HG02884 (cell line): ENCODE measurements around the gene MRPS6.

ENCODE experiments used
- ATAC-seq: cut with Tn5 transposase; IDR thresholded peaks from one replicate; pipeline ENCODE4 v1.9.1; 2021; ENCODE audit warnings: mild to moderate bottlenecking, moderate library complexity; ENCODE audit not compliant: unreplicated experiment

The MRPS6 gene

GRCh38 chr21:34073032-34073748 lies at the start of gene MRPS6, which contains the start of gene SLC5A3:
Gene MRPS6 (plus strand): TSS chr21:34073578. CDS start chr21:34073701, 123 bp downstream.
Gene SLC5A3 (plus strand): TSS chr21:34073578. CDS start chr21:34095199, 21,621 bp downstream.
- ATAC-seq, result peak; percentile 72

DNA sequence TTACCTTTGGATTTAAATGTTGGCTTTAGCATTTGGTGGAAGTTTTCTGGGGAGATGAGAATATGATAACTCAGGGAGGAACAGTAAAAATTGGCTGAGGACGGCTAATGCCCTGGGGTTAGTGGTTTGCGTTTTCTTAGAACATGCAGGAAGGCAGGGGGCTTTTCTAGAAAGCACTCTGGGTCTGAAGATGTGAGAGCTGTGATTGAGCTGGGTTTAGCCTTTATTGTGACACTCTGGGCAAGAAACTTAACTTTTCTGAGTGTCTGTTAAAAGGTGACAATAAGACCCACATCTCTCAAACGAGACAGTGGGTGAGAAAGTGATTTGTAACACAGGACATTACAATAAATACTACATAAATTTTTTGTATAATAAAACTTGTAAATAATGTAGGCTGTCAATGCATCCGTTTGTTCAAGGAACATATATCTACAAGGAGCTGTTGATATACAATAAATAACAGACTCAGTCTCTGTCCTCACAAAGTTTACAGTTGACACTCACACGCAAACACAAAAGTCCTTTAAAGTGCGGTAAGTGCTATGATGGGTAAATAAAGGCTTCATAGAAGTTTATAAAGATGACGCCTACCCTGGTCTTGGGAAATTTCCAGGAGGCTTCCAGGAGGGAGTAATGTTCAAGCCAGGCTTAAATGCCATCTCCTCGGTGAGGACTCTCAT lies 49.5 kb upstream of the MRPS6 start:
- ATAC-seq, result no peak

GRCh38 chr21:34024374-34024693 lies 49.0 kb upstream of the MRPS6 start:
- ATAC-seq, result no peak

DNA sequence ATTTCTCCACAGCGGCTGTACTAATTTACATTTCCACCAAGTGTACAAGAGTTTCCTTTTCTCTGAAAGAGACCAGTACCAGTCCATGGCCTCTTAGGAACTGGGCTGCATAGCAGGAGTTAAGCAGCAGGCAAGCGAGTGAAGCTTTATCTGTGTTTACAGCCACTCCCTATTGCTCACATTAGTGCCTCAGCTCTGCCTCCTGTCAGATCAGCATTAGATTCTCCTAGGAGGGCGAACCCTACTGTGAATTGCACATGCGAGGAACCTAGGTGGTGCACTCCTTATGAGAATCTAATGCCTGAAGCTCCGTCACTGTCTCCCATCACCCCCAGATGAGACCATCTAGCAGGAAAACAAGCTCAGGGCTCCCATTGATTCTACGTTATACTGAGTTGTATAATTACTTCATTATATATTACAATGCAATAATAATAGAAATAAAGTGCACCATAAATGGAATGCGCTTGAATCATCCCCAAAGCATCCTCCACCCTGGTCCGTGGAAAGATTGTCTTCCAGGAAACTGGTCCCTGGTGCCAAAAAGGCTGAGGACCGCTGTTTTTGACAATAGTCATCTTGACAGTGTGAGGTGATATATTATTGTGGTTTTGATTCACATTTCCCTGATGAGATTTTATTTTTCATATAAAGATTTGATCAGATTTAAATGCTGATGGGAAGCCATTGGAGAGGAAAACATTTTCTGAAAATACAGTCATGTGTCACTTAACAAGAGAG lies 45.5 kb upstream of the MRPS6 start:
- ATAC-seq, result no peak

DNA sequence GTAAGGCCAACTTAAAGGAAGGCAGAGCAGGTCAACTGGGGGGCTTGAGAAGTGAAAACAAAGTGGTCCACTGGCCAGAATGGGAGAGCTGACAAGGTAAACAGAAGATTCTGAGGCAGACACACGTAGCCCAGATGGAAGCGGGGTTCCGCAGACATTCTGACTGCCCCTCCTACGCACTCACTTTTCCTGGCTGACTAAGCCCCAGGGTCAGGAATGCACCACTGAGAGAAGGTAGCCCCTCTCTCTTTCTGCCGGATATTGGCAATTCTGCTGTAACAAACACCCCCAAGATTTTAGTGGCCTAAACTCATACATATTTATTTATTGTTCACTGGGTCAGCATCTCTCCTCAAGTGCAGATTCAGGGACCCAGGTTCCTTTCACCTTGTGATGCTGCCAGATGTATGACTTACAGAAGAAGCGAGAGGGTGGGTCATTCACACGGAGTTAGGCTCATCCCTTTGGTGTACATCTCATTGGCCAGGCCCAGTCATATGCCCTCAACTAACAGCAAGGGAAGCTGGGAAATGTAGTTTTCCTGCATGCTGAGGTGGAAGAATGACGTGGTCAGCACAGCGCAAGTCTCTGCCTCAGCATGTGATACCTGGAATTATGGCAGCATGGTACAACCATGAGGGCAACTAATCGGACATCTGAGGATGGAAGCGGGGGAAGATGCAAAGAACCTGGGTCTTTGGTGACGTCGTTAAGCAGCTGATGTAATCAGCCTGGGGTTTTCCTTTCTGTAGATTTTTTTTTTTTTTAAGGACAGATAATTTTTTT lies 43.4 kb upstream of the MRPS6 start:
- peak; percentile 92 for ATAC-seq

GRCh38 chr21:34031835-34032370 lies 41.5 kb upstream of the MRPS6 start:
- ATAC-seq, result no peak

DNA sequence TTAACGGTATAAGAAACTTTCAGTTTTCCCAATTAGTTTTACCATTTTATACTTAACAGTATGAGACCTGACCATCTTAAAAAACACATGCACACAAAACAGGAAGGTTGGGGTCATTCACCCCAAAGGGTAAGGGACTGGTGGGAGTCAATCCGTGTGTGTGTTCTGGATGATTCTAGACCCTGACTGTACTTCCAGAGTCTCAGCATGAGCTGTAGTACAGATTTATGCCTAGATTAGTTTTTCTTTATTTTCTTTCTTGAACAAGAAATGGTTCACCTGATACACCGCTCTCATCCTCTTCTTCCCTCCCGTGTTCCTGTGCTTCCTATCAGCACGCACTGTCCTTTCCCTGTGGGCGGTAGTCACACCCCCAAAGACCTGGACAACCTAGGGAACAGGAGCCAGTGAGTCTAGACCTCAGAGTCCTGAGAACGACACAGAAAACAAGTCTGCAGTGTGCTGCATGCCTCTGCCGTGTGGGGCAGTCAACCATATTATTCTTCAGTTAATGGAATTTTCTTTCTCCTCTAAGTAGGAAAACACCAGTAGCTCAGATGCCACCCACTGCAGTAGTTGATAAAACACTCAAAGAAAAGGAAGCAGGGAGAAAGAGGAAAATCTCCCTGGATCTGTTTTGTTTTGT lies 38.9 kb upstream of the MRPS6 start:
- ATAC-seq, result no peak

DNA sequence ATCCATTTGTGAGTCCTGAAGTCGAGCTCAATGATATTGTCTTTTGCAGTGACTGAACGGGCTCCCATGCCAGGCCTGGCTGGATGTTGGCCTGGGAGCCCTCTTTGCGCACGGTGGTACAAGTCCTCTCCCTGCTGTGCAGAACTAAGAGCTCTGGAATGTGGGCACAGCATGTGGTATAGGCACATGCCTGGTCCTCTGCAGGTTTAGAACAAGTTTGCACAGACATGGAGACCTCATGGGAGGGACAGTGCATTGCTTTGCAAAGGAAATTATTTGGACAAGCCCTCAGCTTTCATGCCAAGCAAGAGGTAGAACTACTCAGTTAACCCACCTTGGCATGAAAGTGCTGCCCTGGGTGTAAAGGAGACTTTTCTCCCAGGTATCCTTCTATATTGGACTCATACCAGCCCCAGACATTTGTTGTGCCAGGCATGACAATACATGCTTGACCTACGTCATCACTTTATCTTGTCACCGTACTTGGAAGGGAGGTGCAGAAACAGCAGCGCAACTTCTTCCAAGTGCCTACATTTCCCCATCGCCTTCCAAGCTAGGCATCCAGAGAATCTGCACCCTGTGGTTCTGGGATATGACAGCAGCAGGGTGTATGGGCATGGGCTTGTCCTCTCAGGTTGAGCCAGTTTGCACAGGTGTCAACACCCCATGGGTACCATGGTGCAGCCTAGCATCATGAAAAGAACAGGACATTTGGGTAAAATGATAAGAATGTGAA lies 37.6 kb upstream of the MRPS6 start:
- ATAC-seq, result no peak

GRCh38 chr21:34037009-34037795 lies 36.2 kb upstream of the MRPS6 start:
- no peak for ATAC-seq

- no peak for ATAC-seq
Observed at GRCh38 chr21:34039678-34040382, 33.5 kb upstream of the MRPS6 start.

DNA sequence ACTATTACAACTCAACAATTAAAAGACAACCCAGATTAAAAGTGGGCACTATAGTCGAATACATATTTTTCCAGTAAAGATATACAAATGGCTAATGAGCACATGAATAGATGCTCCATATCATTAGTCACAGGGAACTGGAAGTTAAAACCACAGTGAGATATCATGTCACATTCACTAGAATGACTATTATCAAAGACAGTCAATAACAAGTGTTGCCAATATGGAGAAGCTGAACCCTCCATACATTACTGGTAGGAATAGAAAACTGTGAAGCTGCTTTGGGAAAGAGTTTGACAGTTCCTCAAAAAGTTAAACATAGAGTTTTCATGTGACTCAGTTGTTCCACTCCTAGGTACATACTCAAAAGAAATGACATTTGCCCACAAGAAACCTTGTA lies 30.6 kb upstream of the MRPS6 start:
- no peak for ATAC-seq

DNA sequence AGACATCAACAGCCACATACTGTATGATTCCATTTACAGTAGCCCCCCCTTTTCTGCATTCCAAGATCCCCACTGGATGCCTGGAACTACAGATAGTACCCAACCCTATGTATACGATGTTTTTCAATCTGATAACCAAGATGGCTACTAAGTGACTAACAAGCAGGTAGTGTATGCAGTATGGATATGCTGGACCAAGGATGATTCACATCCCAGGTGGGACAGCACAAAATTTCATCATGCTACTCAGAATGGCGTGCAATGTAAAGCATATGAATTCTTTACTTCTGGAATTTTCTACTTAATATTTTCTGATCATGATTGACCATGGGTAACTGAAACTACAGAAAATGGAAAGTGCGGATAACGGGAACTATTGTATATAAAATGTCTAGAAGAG lies 30.0 kb upstream of the MRPS6 start:
- ATAC-seq, result no peak

DNA sequence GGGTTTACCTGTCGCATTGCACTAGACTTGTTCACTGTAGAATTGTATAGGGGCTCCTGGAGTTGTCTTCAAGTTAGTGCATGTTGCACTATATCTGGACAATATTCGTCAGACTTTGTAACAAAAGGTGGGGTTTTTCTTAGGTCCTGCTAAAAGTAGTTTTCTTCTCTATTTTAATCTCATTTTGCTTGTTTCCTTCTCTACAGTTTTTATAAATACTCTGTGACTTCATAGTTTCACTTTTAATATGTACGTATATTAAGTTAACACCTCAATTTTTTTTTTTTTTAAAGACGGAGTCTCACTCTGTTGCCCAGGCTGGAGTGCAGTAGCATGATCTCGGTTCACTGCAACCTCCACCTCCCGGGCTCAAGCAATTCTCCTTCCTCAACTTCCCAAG lies 26.5 kb upstream of the MRPS6 start:
- no peak for ATAC-seq

GRCh38 chr21:34047835-34048234 lies 25.5 kb upstream of the MRPS6 start:
- ATAC-seq, result no peak

DNA sequence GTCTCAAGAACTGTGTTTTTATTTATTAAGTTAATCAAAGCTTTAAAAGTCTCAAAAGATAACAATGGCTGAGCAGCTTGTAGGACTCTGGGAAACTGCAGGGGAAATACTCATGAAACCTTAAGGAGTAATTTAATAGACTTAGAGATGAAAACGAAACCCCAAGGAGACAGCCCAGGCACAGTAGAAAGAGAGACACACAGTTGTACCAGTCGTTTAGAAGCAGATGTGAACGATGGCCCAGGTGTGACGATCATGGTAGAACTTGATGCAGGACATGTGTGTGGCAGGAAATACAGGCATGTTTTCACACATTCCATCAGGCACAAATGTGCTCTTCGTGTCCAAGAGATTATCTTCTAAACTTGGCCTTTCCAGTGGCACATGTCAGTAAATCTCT lies 21.2 kb upstream of the MRPS6 start:
- no peak for ATAC-seq

GRCh38 chr21:34054259-34054658 lies 19.1 kb upstream of the MRPS6 start:
- ATAC-seq, result no peak

DNA sequence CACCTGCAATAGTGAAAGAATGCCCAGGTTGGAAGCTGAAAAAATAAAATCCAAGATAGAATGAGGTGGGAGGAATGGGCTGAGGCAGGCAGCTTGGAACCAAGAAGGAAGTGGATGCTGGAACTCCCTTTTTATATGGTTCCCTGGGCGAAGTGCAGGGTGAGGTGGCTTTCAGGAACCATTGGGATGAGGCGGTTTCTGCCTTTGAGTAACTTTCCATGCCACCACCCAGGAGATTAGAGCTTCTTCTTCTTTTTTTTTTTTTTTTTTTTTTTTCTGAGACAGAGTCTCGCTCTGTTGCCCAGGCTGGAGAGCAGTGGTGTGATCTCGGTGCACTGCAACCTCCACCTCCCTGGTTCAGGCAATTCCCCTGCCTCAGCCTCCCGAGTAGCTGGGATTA lies 17.8 kb upstream of the MRPS6 start:
- ATAC-seq, result no peak

DNA sequence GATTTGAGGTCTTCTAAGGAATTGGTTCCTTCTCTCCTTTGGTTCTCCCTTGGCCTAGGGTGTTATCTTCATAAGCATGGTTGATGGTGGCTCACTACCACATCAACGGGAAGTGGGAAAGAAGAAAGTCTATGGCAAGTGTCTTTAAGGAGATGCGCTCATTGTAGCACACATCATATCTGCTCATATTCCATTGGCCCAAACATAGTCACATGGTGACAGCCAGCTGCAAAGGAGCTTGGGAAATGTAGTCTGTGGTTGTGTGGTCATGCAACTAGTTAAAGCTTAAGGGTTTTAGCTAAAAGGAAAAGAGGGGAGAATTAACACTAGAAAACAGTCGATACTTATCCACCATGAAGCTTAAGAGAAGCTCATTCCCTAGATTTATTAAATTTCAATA lies 11.4 kb upstream of the MRPS6 start:
- ATAC-seq, result no peak
